Natural killer cell (primary cell): ENCODE measurements around the gene NECTIN2. TPM values are rescaled to one million over a fixed set of nuclear protein-coding genes. Genes with fewer than 3 reads are reported as not detected.

Source experiments
- ATAC-seq, 3 donors: fragments of 150-1000 bp in 2 of 3; fragments of 200-7000 bp in 1 of 3; cut with Tn5 transposase; 1 replicate in 1 of 3; 2 replicates in 2 of 3; pipeline ENCODE4 v1.10.0; 2021; ENCODE audit warnings: mild to moderate bottlenecking in 2 of 3, moderate library complexity in 2 of 3
- DNase-seq, 2 donors: peaks; one replicate each; pipeline versions ENCODE4 v3.0.0 to v3.0.0-alpha.2; 2013 to 2021; ENCODE audit warnings: mixed read lengths in 1 of 2
- H3K27ac ChIP-seq: one replicate; pipeline ENCODE4 v1.5.1; 2013; ENCODE audit warnings: mild to moderate bottlenecking, low read length
- H3K27me3 ChIP-seq: one replicate; pipeline ENCODE4 v1.6.1; 2013; ENCODE audit warnings: low read length; ENCODE audit not compliant: control insufficient read depth, insufficient read depth
- H3K36me3 ChIP-seq: one replicate; pipeline ENCODE4 v1.6.1; 2013; ENCODE audit warnings: low read length; ENCODE audit not compliant: control insufficient read depth, insufficient read depth
- H3K4me1 ChIP-seq: one replicate; pipeline ENCODE4 v1.6.1; 2013; ENCODE audit warnings: low read length; ENCODE audit not compliant: control insufficient read depth, insufficient read depth
- H3K4me3 ChIP-seq: one replicate; pipeline ENCODE4 v1.5.1; 2013; ENCODE audit warnings: low read length
- H3K9me3 ChIP-seq: one replicate; pipeline ENCODE4 v1.6.1; 2013; ENCODE audit warnings: low read length; ENCODE audit not compliant: control insufficient read depth, insufficient read depth
- H3K27ac Mint-ChIP-seq, 2 donors: one replicate each; pipeline ENCODE4 v1.8.0; 2022; ENCODE audit warnings: mild to moderate bottlenecking in 2 of 2, mixed read lengths in 2 of 2, moderate library complexity in 1 of 2
- H3K27me3 Mint-ChIP-seq, 2 donors: one replicate each; pipeline ENCODE4 v1.8.0; 2022; ENCODE audit warnings: low read depth in 2 of 2, mixed read lengths in 2 of 2
- H3K36me3 Mint-ChIP-seq: one replicate; pipeline ENCODE4 v1.8.0; 2022; ENCODE audit warnings: mixed read lengths
- H3K4me1 Mint-ChIP-seq, 2 donors: one replicate each; pipeline ENCODE4 v1.8.0; 2022; ENCODE audit warnings: mixed read lengths in 2 of 2
- H3K4me3 Mint-ChIP-seq: one replicate; pipeline ENCODE4 v1.8.0; 2022; ENCODE audit warnings: mild to moderate bottlenecking, moderate library complexity, mixed read lengths
- H3K9me3 Mint-ChIP-seq, 2 donors: one replicate each; pipeline ENCODE4 v1.8.0; 2022; ENCODE audit warnings: mixed read lengths in 2 of 2
- WGBS: methylation state at CpG from one replicate; pipeline ENCODE4 v1.1.7; 2013; ENCODE audit warnings: missing lambda C conversion rate; ENCODE audit not compliant: insufficient coverage; 5-methylcytosine and 5-hydroxymethylcytosine counted together
- intact Hi-C: fragments of 100-400 bp; cut with micrococcal nuclease; formaldehyde crosslinking; loops from one replicate; pipeline ENCODE4 v1.14.2; 2022
- total RNA-seq, 4 donors: library from RNA; stranded (reverse); fragments of 120-200 nt in 1 of 4; gene quantifications; one replicate each; pipeline versions ENCODE4 v1.2.3 to v1.2.4, GENCODE V29; 2013 to 2022
- TF ChIP-seq, protein P1 (sequence below): fragments of 200-600 bp; IDR thresholded peaks from one replicate; pipeline ENCODE4 v1.8.0; 2022; ENCODE audit warnings: antibody characterized with exemption

NECTIN2 gene
- total RNA-seq, 3 donors from 2014 or later (not counting 1 experiment from before 2014, with no cell fraction given) = 1.6 to 10.3 (median 2.7) TPM

- Mint-ChIP-seq H3K9me3 (no peaks in the 10 kb centered on the region), H3K27me3 (no peaks in the 10 kb centered on the region), H3K27ac (peak overlapping the region in 1 of 2 donors; percentile 91), H3K4me3 (peak overlapping the region; percentile 69), H3K4me1 (peaks cover 25 to 30% of the 10 kb centered on the region in 2 donors), H3K36me3 (no peaks in the 10 kb centered on the region)
- WGBS = 96% methylated on average over 18 of the region's 18 CpGs
- intact Hi-C loops = no loop called here
- TF ChIP-seq, protein P1, sequence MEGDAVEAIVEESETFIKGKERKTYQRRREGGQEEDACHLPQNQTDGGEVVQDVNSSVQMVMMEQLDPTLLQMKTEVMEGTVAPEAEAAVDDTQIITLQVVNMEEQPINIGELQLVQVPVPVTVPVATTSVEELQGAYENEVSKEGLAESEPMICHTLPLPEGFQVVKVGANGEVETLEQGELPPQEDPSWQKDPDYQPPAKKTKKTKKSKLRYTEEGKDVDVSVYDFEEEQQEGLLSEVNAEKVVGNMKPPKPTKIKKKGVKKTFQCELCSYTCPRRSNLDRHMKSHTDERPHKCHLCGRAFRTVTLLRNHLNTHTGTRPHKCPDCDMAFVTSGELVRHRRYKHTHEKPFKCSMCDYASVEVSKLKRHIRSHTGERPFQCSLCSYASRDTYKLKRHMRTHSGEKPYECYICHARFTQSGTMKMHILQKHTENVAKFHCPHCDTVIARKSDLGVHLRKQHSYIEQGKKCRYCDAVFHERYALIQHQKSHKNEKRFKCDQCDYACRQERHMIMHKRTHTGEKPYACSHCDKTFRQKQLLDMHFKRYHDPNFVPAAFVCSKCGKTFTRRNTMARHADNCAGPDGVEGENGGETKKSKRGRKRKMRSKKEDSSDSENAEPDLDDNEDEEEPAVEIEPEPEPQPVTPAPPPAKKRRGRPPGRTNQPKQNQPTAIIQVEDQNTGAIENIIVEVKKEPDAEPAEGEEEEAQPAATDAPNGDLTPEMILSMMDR = no peak
- Histone ChIP-seq H3K27me3 (no peaks in the 10 kb centered on the region), H3K36me3 (peaks cover 31% of the 10 kb centered on the region), H3K9me3 (no peaks in the 10 kb centered on the region), H3K27ac (no peak overlapping the region), H3K4me1 (peaks cover 21% of the 10 kb centered on the region), H3K4me3 (no peak overlapping the region)
- ATAC-seq (no peak), DNase-seq (no peak)
Measured at GRCh38 chr19:44893332-44894051, 47.4 kb downstream of the NECTIN2 start.

GRCh38 chr19:44894052-44894400 lies 47.9 kb downstream of the NECTIN2 start:
- no peak overlapping the region for H3K27ac Mint-ChIP-seq
- H3K36me3 Mint-ChIP-seq = no peaks in the 10 kb centered on the region
- 97% methylated on average over 4 of the region's 6 CpGs for WGBS
- H3K9me3 Mint-ChIP-seq = no peaks in the 10 kb centered on the region
- no peak for ATAC-seq
- TF ChIP-seq, protein P1 = no peak
- Histone ChIP-seq H3K36me3 (peaks cover 31% of the 10 kb centered on the region), H3K27me3 (no peaks in the 10 kb centered on the region), H3K4me1 (peaks cover 21% of the 10 kb centered on the region), H3K4me3 (no peak overlapping the region), H3K9me3 (no peaks in the 10 kb centered on the region), H3K27ac (no peak overlapping the region)
- H3K27me3 Mint-ChIP-seq = no peaks in the 10 kb centered on the region
- H3K4me3 Mint-ChIP-seq = no peak overlapping the region
- DNase-seq = no peak
- intact Hi-C loops = no loop called here
- peaks cover 25 to 30% of the 10 kb centered on the region in 2 donors for H3K4me1 Mint-ChIP-seq

- H3K27me3 ChIP-seq = no peaks in the 10 kb centered on the region
- DNase-seq (no peak), ATAC-seq (no peak)
- peaks cover 23 to 29% of the 10 kb centered on the region in 2 donors for H3K4me1 Mint-ChIP-seq
- no peak overlapping the region for H3K4me3 ChIP-seq
- H3K4me3 Mint-ChIP-seq = no peak overlapping the region
- no peak overlapping the region for H3K27ac ChIP-seq
- no peak overlapping the region for H3K27ac Mint-ChIP-seq
- H3K4me1 ChIP-seq = peaks cover 16% of the 10 kb centered on the region
- no peaks in the 10 kb centered on the region for H3K27me3 Mint-ChIP-seq
- H3K9me3 Mint-ChIP-seq = no peaks in the 10 kb centered on the region
- H3K9me3 ChIP-seq = no peaks in the 10 kb centered on the region
- TF ChIP-seq, protein P1 = no peak
- intact Hi-C loops = no loop called here
- 90% methylated on average over 9 of the region's 9 CpGs for WGBS
- no peaks in the 10 kb centered on the region for H3K36me3 Mint-ChIP-seq
- peaks cover 33% of the 10 kb centered on the region for H3K36me3 ChIP-seq
Measured at GRCh38 chr19:44894946-44895345, 48.8 kb downstream of the NECTIN2 start.

DNA sequence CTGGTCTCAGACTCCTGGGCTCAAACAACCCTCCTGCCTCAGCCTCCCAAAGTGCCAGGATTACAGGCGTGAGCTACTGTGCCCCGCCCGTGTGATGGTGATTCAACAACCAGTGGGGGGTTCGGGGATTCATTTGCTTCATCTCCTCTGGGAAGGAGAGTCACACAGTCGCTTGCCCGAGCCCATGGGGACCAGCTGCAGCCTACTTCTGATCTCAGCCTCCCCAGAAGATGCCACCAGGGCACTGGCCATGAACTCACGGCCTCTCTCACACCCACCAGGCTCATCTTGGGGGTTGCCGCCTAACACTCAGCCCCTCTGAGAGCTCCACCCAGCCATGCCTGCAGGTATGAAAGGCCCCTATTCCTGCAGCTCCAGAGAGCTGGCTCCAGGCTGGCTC lies 51.7 kb downstream of the NECTIN2 start:
- Mint-ChIP-seq H3K27me3 (no peaks in the 10 kb centered on the region), H3K4me1 (peaks cover 2 to 4% of the 10 kb centered on the region in 2 donors), H3K36me3 (no peaks in the 10 kb centered on the region), H3K9me3 (no peaks in the 10 kb centered on the region), H3K4me3 (no peak overlapping the region), H3K27ac (no peak overlapping the region)
- Histone ChIP-seq H3K4me3 (no peak overlapping the region), H3K9me3 (no peaks in the 10 kb centered on the region), H3K36me3 (peaks cover 53% of the 10 kb centered on the region), H3K4me1 (no peaks in the 10 kb centered on the region), H3K27ac (no peak overlapping the region), H3K27me3 (no peaks in the 10 kb centered on the region)
- TF ChIP-seq, protein P1 = no peak
- intact Hi-C loops = no loop called here
- DNase-seq = no peak
- WGBS = 96% methylated on average over 8 of the region's 8 CpGs
- ATAC-seq = no peak
